K562 (cell line): ENCODE data around the gene TP53TG5. TPM values are rescaled to one million over a fixed set of nuclear protein-coding genes. Genes with fewer than 3 reads are reported as not detected.

Experiments
- EGR1 ChIP-seq: fragments of 450-650 bp; conservative IDR thresholded peaks from 2 replicates; pipeline ENCODE4 v1.6.1; 2017; ENCODE audit warnings: mild to moderate bottlenecking
- ESRRA ChIP-seq: fragments of 450-650 bp; IDR thresholded peaks from 2 replicates; pipeline ENCODE4 v1.6.1; 2014; ENCODE audit warnings: low read depth, mild to moderate bottlenecking, moderate library complexity, borderline replicate concordance
- FIP1L1 ChIP-seq: fragments of 200-400 bp; formaldehyde crosslinking; IDR thresholded peaks from 2 replicates; pipeline ENCODE4 v1.6.1; 2018; ENCODE audit warnings: mild to moderate bottlenecking, low read depth, low read length; ENCODE audit not compliant: poor library complexity, severe bottlenecking
- FOXA3 ChIP-seq, 2 experiments: fragments of 450-650 bp in 1 of 2; sonication (generic) in 1 of 2; formaldehyde crosslinking; IDR thresholded peaks in 1 of 2; conservative IDR thresholded peaks in 1 of 2; 2 replicates each; pipeline versions ENCODE4 v1.4.0 to v1.8.0; 2020 to 2022; ENCODE audit warnings: mild to moderate bottlenecking in 2 of 2, missing genetic modification reagents in 1 of 2
- FOXK2 ChIP-seq, 2 experiments: fragments of 450-650 bp; IDR thresholded peaks in 1 of 2; conservative IDR thresholded peaks in 1 of 2; 2 replicates each; pipeline ENCODE4 v1.6.1; 2016; ENCODE audit warnings: low read depth in 2 of 2, mild to moderate bottlenecking in 1 of 2
- GTF2E2 ChIP-seq: fragments of 200-800 bp; sonication (Bioruptor generic); IDR thresholded peaks from 2 replicates; pipeline ENCODE4 v1.6.1; 2016; ENCODE audit warnings: missing genetic modification characterization, missing compliant biosample characterization
- KLF6 ChIP-seq: fragments of 250-450 bp; sonication (Bioruptor Pico); IDR thresholded peaks from 2 replicates; pipeline ENCODE4 v1.4.0; 2020; ENCODE audit warnings: mild to moderate bottlenecking, moderate library complexity, borderline replicate concordance
- L3MBTL2 ChIP-seq: fragments of 450-650 bp; IDR thresholded peaks from 2 replicates; pipeline ENCODE4 v1.6.1; 2016; ENCODE audit warnings: mild to moderate bottlenecking, moderate library complexity
- MAFF ChIP-seq: IDR thresholded peaks from 2 replicates; pipeline ENCODE4 v1.6.1; 2012; ENCODE audit warnings: low read length, improper control_type of control experiment
- MAFG ChIP-seq: fragments of 450-650 bp; conservative IDR thresholded peaks from 2 replicates; pipeline ENCODE4 v1.6.1; 2016; ENCODE audit warnings: missing genetic modification characterization, missing compliant biosample characterization
- MEIS2 ChIP-seq: fragments of 450-650 bp; IDR thresholded peaks from 2 replicates; pipeline ENCODE4 v1.6.1; 2014; ENCODE audit warnings: mild to moderate bottlenecking; ENCODE audit not compliant: partially characterized antibody
- NR2C2 ChIP-seq, 2 experiments: fragments of 200-800 bp in 1 of 2; sonication (Bioruptor generic) in 1 of 2; sonication (generic) in 1 of 2; formaldehyde crosslinking in 1 of 2; IDR thresholded peaks; 2 replicates each; pipeline versions ENCODE4 v1.6.1 to v1.8.0; 2016 to 2022; ENCODE audit warnings: mild to moderate bottlenecking in 1 of 2, missing compliant biosample characterization in 1 of 2, missing genetic modification characterization in 1 of 2, missing genetic modification reagents in 1 of 2
- PML ChIP-seq: IDR thresholded peaks from 2 replicates; pipeline ENCODE4 v1.6.1; 2012; ENCODE audit warnings: low read length, inconsistent platforms
- RAD21 ChIP-seq, 2 experiments: fragments of 250-450 bp in 1 of 2; fragments of 450-650 bp in 1 of 2; sonication (Bioruptor Pico) in 1 of 2; formaldehyde crosslinking in 1 of 2; IDR thresholded peaks in 1 of 2; conservative IDR thresholded peaks in 1 of 2; 2 replicates each; pipeline versions ENCODE4 v1.4.0 to v1.8.0; 2020 to 2022; ENCODE audit warnings: mild to moderate bottlenecking in 2 of 2, moderate library complexity in 1 of 2
- RAD51 ChIP-seq: fragments of 450-650 bp; IDR thresholded peaks from 2 replicates; pipeline ENCODE4 v1.7.1; 2016; ENCODE audit warnings: low read depth, mild to moderate bottlenecking, borderline replicate concordance
- SAFB2 ChIP-seq: fragments of 200-400 bp; formaldehyde crosslinking; IDR thresholded peaks from 2 replicates; pipeline ENCODE4 v1.6.1; 2018; ENCODE audit warnings: borderline replicate concordance, low read length, low read depth, moderate library complexity; ENCODE audit not compliant: severe bottlenecking
- SMAD4 ChIP-seq: fragments of 250-450 bp; sonication (Bioruptor Pico); conservative IDR thresholded peaks from 2 replicates; pipeline ENCODE4 v1.8.0; 2021; ENCODE audit warnings: inconsistent platforms, mild to moderate bottlenecking, moderate library complexity
- TFAP4 ChIP-seq: sonication (generic); formaldehyde crosslinking; IDR thresholded peaks from 2 replicates; pipeline ENCODE4 v1.8.0; 2022; ENCODE audit warnings: missing genetic modification reagents, mild to moderate bottlenecking, moderate library complexity, borderline replicate concordance
- THRA ChIP-seq: fragments of 450-650 bp; IDR thresholded peaks from 2 replicates; pipeline ENCODE4 v1.6.1; 2017; ENCODE audit warnings: mild to moderate bottlenecking, moderate library complexity
- ZFP36 ChIP-seq: fragments of 150-350 bp; IDR thresholded peaks from 2 replicates; pipeline ENCODE4 v1.6.1; 2018; ENCODE audit warnings: low read length, low read depth; ENCODE audit not compliant: partially characterized antibody
- ZNF518B ChIP-seq: fragments of 250-450 bp; sonication (Bioruptor Pico); IDR thresholded peaks from 2 replicates; pipeline ENCODE4 v1.5.0; 2021; ENCODE audit warnings: mild to moderate bottlenecking, moderate library complexity
- ZNF695 ChIP-seq: fragments of 450-650 bp; formaldehyde crosslinking; IDR thresholded peaks from 2 replicates; pipeline ENCODE4 v1.4.0; 2020; ENCODE audit warnings: mild to moderate bottlenecking, moderate library complexity
- polyA plus RNA-seq, 8 experiments: library from polyadenylated mRNA; depleted of rRNA in 4 of 8; stranded (reverse) in 5 of 8; unstranded in 3 of 8; fragments of >200 nt; fragmentation: Nextera tagmentation in 2 of 8; fragmentation: Illumina TruSeq in 1 of 8; extraction: Ambion mirVana in 2 of 8; extraction: Trizol in 1 of 8; gene quantifications; 2 replicates each; pipeline versions ENCODE4 v1.2.1 to v1.2.3, GENCODE V29; 2011 to 2014; ENCODE audit warnings: inconsistent platforms in 1 of 8, missing spikeins in 1 of 8
- total RNA-seq, 7 experiments: library from RNA; depleted of rRNA in 6 of 7; stranded (reverse); fragments of >200 nt in 6 of 7; fragmentation: Illumina TruSeq in 2 of 7; extraction: Trizol in 2 of 7; gene quantifications; 2 replicates each; pipeline versions ENCODE4 v1.2.1 to v1.2.3, GENCODE V29; 2011 to 2021; ENCODE audit warnings: low replicate concordance in 1 of 7

The TP53TG5 gene
- total and polyA plus RNA-seq, 9 of the 15 experiments (the other 6 are each of a cell fraction or from before 2014, with no cell fraction given) = 0.04 to 0.05 (median 0.04) TPM; not detected in 6

- no peak for TF ChIP-seq FOXA3 (CRISPR knock-in tag; conservative IDR thresholded peaks at IDR 0.05 in 1 of 2, IDR thresholded peaks at IDR 0.05 in 1 of 2)
- TF ChIP-seq ZNF695 (CRISPR knock-in tag) = no peak
- TF ChIP-seq ESRRA = 0 out of 2 replicates have a peak, but pooled peaks have one; percentile 40
- TF ChIP-seq PML = no peak
- TF ChIP-seq MAFF = no peak
- TF ChIP-seq RAD21 (CRISPR knock-in tag; conservative IDR thresholded peaks at IDR 0.05 in 1 of 2, IDR thresholded peaks at IDR 0.05 in 1 of 2) = peak; percentile 95 to 97
- no peak for TF ChIP-seq ZNF518B (CRISPR knock-in tag)
- peak; percentile 51; the same call in 1 of the 2 replicates for TF ChIP-seq SMAD4 (CRISPR knock-in tag)
- no peak for TF ChIP-seq NR2C2 (CRISPR knock-in tag; IDR thresholded peaks at IDR 0.05)
- TF ChIP-seq NR2C2 (tag; IDR thresholded peaks at IDR 0.05) = peak; percentile 46; the same call in 1 of the 2 replicates
- TF ChIP-seq THRA = no peak
- no peak for TF ChIP-seq GTF2E2 (tag)
- no peak for TF ChIP-seq EGR1
- TF ChIP-seq FOXK2 (conservative IDR thresholded peaks at IDR 0.05 in 1 of 2, IDR thresholded peaks at IDR 0.05 in 1 of 2; ENCODE audit: low read depth in 2 of 2) = 0 out of 4 replicates have a peak, but pooled peaks of 1 of the 2 experiments have one; percentile 22
- TF ChIP-seq L3MBTL2 = peak; percentile 76
- no peak for TF ChIP-seq FIP1L1
- no peak for TF ChIP-seq ZFP36
- peak; percentile 83 for TF ChIP-seq TFAP4 (CRISPR knock-in tag)
- peak; percentile 94 for TF ChIP-seq MEIS2
- no peak for TF ChIP-seq SAFB2
- no peak for TF ChIP-seq MAFG (tag)
- TF ChIP-seq KLF6 (CRISPR knock-in tag) = peak; percentile 71; the same call in 1 of the 2 replicates
- TF ChIP-seq RAD51 = peak; percentile 61
These were observed 55.2 kb downstream of the TP53TG5 start (continued) for GRCh38 chr20:45322952-45323383.
